ENCODE results near the gene CSNK2A1.

GRCh38 chr20:592506-592905, 48.9 kb upstream of the CSNK2A1 start:
- no peak for TF ChIP-seq CTCF (conservative IDR thresholded peaks at IDR 0.05; ENCODE audit: low read depth in 2 of 2)
- no peak for TF ChIP-seq EZH2 (IDR thresholded peaks at IDR 0.05; ENCODE audit: low read depth, unreplicated experiment)
- no peak for TF ChIP-seq REST (IDR thresholded peaks at IDR 0.05; ENCODE audit: unreplicated experiment)
- no peak for TF ChIP-seq POLR2AphosphoS5 (IDR thresholded peaks at IDR 0.05; ENCODE audit: low read depth)
- no peak for TF ChIP-seq CREB1 (CRISPR knock-in tag; IDR thresholded peaks at IDR 0.05; ENCODE audit: low read depth)
- TF ChIP-seq NANOG (IDR thresholded peaks at IDR 0.05; ENCODE audit: borderline replicate concordance), result no peak
- TF ChIP-seq STAT1 (IDR thresholded peaks at IDR 0.05; ENCODE audit: unreplicated experiment), result no peak
- TF ChIP-seq EZH2phosphoT487 (IDR thresholded peaks at IDR 0.05; ENCODE audit: unreplicated experiment), result no peak
